ENCODE measurements around the gene LOXL1. TPM values are rescaled to one million over a fixed set of nuclear protein-coding genes. Genes with fewer than 3 reads are reported as not detected.
A peak's percentile ranks its signal among the peaks of the same experiment; 100 is the strongest.

LOXL1 gene
- total and polyA plus RNA-seq, 9 of the 15 experiments (the other 6 are each of a cell fraction or from before 2014, with no cell fraction given): 0.14 TPM; not detected in 8

DNA sequence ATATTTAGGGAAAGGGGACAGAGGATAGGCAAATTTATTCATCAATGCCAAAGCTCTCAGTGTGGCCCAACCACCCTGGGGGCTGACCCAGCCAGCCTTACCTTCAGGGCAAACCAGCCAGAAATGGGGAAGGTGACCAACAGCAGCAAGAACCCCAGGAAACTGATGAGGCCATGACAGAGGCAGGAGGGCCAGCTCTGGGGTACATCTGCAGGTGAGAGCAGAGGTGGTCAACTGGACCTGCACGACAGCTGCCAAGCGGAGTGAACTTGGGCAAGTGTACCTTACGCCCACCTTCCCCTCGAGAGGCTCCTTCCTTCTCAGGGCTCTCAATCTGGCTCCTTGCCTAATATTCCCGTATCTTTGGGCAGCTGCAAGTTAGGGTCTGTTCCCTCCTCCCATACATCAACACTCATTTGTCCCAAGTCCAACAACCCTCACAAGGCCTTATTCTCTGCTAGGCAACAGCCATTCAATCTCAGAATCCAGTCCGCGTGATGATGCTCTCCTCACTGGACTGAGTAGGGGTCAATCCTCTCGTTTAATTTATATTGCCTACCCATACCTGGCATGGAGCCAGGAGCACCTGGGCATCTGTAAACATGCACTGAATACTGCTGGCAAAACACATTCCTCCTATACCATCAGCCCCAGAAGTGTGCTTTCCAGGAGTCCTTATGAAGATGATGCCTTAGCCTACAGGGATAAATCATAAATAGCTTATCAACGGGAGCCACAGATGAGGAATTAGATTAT is 64.2 kb downstream of the LOXL1 start (continued):
- no peak for TF ChIP-seq TRIM25 (IDR thresholded peaks at IDR 0.05; ENCODE audit: borderline replicate concordance)
- no peak for TF ChIP-seq SMARCA4 (IDR thresholded peaks at IDR 0.05)
- no peak for TF ChIP-seq UBTF (IDR thresholded peaks at IDR 0.05; ENCODE audit: borderline replicate concordance in 1 of 2, low read depth in 2 of 2, low read length in 2 of 2)
- TF ChIP-seq NFIC (IDR thresholded peaks at IDR 0.05): peak; percentile 93
- peak; percentile 74 for TF ChIP-seq NFIX (CRISPR knock-in tag; IDR thresholded peaks at IDR 0.05; ENCODE audit: low read depth)
- TF ChIP-seq ZNF41 (CRISPR knock-in tag; conservative IDR thresholded peaks at IDR 0.05): no peak
- no peak for TF ChIP-seq CEBPG (CRISPR knock-in tag; IDR thresholded peaks at IDR 0.05)
- no peak for TF ChIP-seq CEBPG (tag; conservative IDR thresholded peaks at IDR 0.05 in 1 of 2, IDR thresholded peaks at IDR 0.05 in 1 of 2)
- 0 out of 2 replicates have a peak, but pooled peaks have one; percentile 6 for TF ChIP-seq GTF2E2 (tag; IDR thresholded peaks at IDR 0.05)

All from K562 (cell line).